ENCODE results near the gene NEUROG3.

DNA sequence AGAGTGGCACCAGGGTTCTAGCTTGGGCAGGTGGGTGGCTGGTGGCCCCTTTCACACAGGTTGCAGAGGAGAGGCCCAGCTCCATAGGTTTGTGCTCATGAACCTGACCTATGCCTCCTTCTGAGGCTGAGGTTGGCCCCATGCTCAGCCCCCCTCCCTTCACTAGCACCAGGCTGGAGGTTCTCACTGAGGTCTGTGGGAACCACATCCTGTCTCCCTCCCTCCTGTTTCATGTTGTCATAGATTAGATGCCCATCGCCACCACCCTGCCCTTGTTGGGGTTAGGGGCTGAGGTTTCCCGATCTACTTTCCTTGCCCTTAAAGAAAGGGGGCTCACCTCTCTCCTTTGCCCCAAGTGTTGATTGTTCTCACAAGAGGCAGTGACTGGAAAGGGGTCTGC, 14.7 kb downstream of the NEUROG3 start:
- TF ChIP-seq ZFP36 (IDR thresholded peaks at IDR 0.05; ENCODE audit: borderline replicate concordance, partially characterized antibody), result no peak
- TF ChIP-seq, protein P1, sequence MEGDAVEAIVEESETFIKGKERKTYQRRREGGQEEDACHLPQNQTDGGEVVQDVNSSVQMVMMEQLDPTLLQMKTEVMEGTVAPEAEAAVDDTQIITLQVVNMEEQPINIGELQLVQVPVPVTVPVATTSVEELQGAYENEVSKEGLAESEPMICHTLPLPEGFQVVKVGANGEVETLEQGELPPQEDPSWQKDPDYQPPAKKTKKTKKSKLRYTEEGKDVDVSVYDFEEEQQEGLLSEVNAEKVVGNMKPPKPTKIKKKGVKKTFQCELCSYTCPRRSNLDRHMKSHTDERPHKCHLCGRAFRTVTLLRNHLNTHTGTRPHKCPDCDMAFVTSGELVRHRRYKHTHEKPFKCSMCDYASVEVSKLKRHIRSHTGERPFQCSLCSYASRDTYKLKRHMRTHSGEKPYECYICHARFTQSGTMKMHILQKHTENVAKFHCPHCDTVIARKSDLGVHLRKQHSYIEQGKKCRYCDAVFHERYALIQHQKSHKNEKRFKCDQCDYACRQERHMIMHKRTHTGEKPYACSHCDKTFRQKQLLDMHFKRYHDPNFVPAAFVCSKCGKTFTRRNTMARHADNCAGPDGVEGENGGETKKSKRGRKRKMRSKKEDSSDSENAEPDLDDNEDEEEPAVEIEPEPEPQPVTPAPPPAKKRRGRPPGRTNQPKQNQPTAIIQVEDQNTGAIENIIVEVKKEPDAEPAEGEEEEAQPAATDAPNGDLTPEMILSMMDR (IDR thresholded peaks at IDR 0.05), result no peak
